Lower leg skin (tissue), 3 donors: ENCODE results near the gene CHCHD4.

Experiments
- CTCF ChIP-seq, 3 donors: fragments of 450-650 bp; IDR thresholded peaks; one replicate each; pipeline ENCODE4 v1.5.1; 2016; ENCODE audit warnings: antibody characterized with exemption in 3 of 3, mild to moderate bottlenecking in 3 of 3, moderate library complexity in 2 of 3
- POLR2A ChIP-seq, 2 donors: fragments of 450-650 bp; IDR thresholded peaks; one replicate each; pipeline ENCODE4 v1.6.1; 2016 to 2017; ENCODE audit warnings: antibody characterized with exemption in 2 of 2, mild to moderate bottlenecking in 1 of 2, moderate library complexity in 1 of 2

GRCh38 chr3:14152233-14152962, 27.7 kb upstream of the CHCHD4 start:
- no peak for TF ChIP-seq POLR2A (IDR thresholded peaks at IDR 0.05)
- no peak for TF ChIP-seq CTCF (IDR thresholded peaks at IDR 0.05)
